Sigmoid colon (tissue), 7 donors: Measurements from ENCODE around the gene CHP1. TPM values are rescaled to one million over a fixed set of nuclear protein-coding genes. Genes with fewer than 3 reads are reported as not detected.

Experiments used
- DNase-seq: peaks from one replicate; pipeline ENCODE4 v3.0.0-alpha.2; 2019
- H3K27ac ChIP-seq, 4 donors: fragments of 200-600 bp; sonication (generic); one replicate each; pipeline ENCODE4 v1.5.1; 2016 to 2019; ENCODE audit warnings: mild to moderate bottlenecking in 1 of 4
- H3K27me3 ChIP-seq, 3 donors: fragments of 200-600 bp; sonication (generic); one replicate each; pipeline ENCODE4 v1.5.1; 2019; ENCODE audit warnings: mild to moderate bottlenecking in 1 of 3
- H3K36me3 ChIP-seq, 4 donors: fragments of 200-600 bp; sonication (generic); one replicate each; pipeline ENCODE4 v1.5.1; 2016 to 2019
- H3K4me1 ChIP-seq, 4 donors: fragments of 200-600 bp; sonication (generic); one replicate each; pipeline ENCODE4 v1.5.1; 2017 to 2019
- H3K4me3 ChIP-seq, 4 donors: fragments of 200-600 bp; sonication (generic); one replicate each; pipeline ENCODE4 v1.5.1; 2017 to 2019; ENCODE audit warnings: mild to moderate bottlenecking in 2 of 4, moderate library complexity in 1 of 4
- H3K9me3 ChIP-seq, 4 donors: fragments of 200-600 bp in 3 of 4; sonication (generic) in 3 of 4; one replicate each; pipeline versions ENCODE4 v1.5.1 to v1.6.1; 2013 to 2019
- CTCF ChIP-seq, 4 experiments: fragments of 450-650 bp in 3 of 4; fragments of 200-600 bp in 1 of 4; IDR thresholded peaks; one replicate each; pipeline ENCODE4 v1.5.1; 2016 to 2019; ENCODE audit warnings: antibody characterized with exemption in 4 of 4, mild to moderate bottlenecking in 3 of 4, moderate library complexity in 2 of 4
- EP300 ChIP-seq, 4 donors: sonication (generic); formaldehyde crosslinking; IDR thresholded peaks; one replicate each; pipeline ENCODE4 v1.6.1; 2017; ENCODE audit warnings: antibody characterized with exemption in 4 of 4
- POLR2A ChIP-seq, 2 donors: fragments of 450-650 bp; IDR thresholded peaks; one replicate each; pipeline ENCODE4 v1.6.1; 2016; ENCODE audit warnings: antibody characterized with exemption in 2 of 2, mild to moderate bottlenecking in 2 of 2, moderate library complexity in 2 of 2
- POLR2AphosphoS5 ChIP-seq, 4 donors: sonication (generic); formaldehyde crosslinking; IDR thresholded peaks; one replicate each; pipeline ENCODE4 v1.6.1; 2017; ENCODE audit warnings: antibody characterized with exemption in 4 of 4
- WGBS, 2 donors: extraction: QIAGEN DNeasy Blood & Tissue Kit; methylation state at CpG; one replicate each; pipeline ENCODE4 v1.1.7; 2013; 5-methylcytosine and 5-hydroxymethylcytosine counted together
- intact Hi-C: fragments of 100-400 bp; cut with DNase I; formaldehyde crosslinking; loops from one replicate; pipeline ENCODE4 v1.15.1; 2023
- polyA plus RNA-seq, 3 donors: library from polyadenylated mRNA; stranded (reverse); fragments of 200-250 nt; gene quantifications; one replicate each; pipeline ENCODE4 v1.2.3, GENCODE V29; 2013
- total RNA-seq, 4 donors: library from RNA; depleted of rRNA; stranded (reverse); fragments of >200 nt; gene quantifications; one replicate each; pipeline ENCODE4 v1.1.0, GENCODE V29; 2016
- donor health status: healthy with polysubstance abuse.
- donor health status: Bipolar disorder and iron deficiency.
- donor health status: healthy.

CHP1 gene
- total and polyA plus RNA-seq, 7 donors = 101 to 270 (median 118) TPM

GRCh38 chr15:41251411-41251810, 20.3 kb downstream of the CHP1 start:
- WGBS, 2 donors = 96 to 97% methylated on average over 5 of the region's 5 CpGs
- H3K9me3 ChIP-seq = no peaks in the 10 kb centered on the region
- peaks cover 0 to 16% (median 3%) of the 10 kb centered on the region in 4 donors for H3K36me3 ChIP-seq
- H3K4me1 ChIP-seq = peaks cover 0 to 11% (median 9%) of the 10 kb centered on the region in 4 donors
- intact Hi-C loops = no loop called here
- H3K27me3 ChIP-seq = no peaks in the 10 kb centered on the region
- H3K4me3 ChIP-seq = no peak overlapping the region
- no peak for TF ChIP-seq EP300 (IDR thresholded peaks at IDR 0.05)
- no peak for TF ChIP-seq POLR2A (IDR thresholded peaks at IDR 0.05)
- TF ChIP-seq CTCF (IDR thresholded peaks at IDR 0.05) = no peak
- no peak for TF ChIP-seq POLR2AphosphoS5 (IDR thresholded peaks at IDR 0.05)
- no peak for DNase-seq
- no peak overlapping the region for H3K27ac ChIP-seq

- H3K9me3 ChIP-seq = no peaks in the 10 kb centered on the region
- DNase-seq = no peak
- WGBS, 2 donors = 63 to 68% methylated on average over 4 of the region's 4 CpGs
- no peaks in the 10 kb centered on the region for H3K27me3 ChIP-seq
- no peak for TF ChIP-seq CTCF (IDR thresholded peaks at IDR 0.05)
- no peak for TF ChIP-seq EP300 (IDR thresholded peaks at IDR 0.05)
- TF ChIP-seq POLR2A (IDR thresholded peaks at IDR 0.05) = no peak
- no peak for TF ChIP-seq POLR2AphosphoS5 (IDR thresholded peaks at IDR 0.05)
- peaks cover 0 to 9% (median 8%) of the 10 kb centered on the region in 4 donors for H3K4me1 ChIP-seq
- intact Hi-C loops = no loop called here
- H3K36me3 ChIP-seq = peaks cover 0 to 34% (median 6%) of the 10 kb centered on the region in 4 donors
- H3K4me3 ChIP-seq = no peak overlapping the region
- no peak overlapping the region for H3K27ac ChIP-seq
Observed at GRCh38 chr15:41254560-41254959, 23.5 kb downstream of the CHP1 start.

- no peak for DNase-seq
- WGBS, 2 donors = 91 to 97% methylated on average over 3 of the region's 3 CpGs
- no peak overlapping the region for H3K4me3 ChIP-seq
- TF ChIP-seq POLR2A (IDR thresholded peaks at IDR 0.05) (no peak), EP300 (IDR thresholded peaks at IDR 0.05) (no peak), CTCF (IDR thresholded peaks at IDR 0.05) (no peak), POLR2AphosphoS5 (IDR thresholded peaks at IDR 0.05) (no peak)
- H3K9me3 ChIP-seq = no peaks in the 10 kb centered on the region
- no peaks in the 10 kb centered on the region for H3K27me3 ChIP-seq
- H3K4me1 ChIP-seq = no peaks in the 10 kb centered on the region
- peaks cover 0 to 34% (median 6%) of the 10 kb centered on the region in 4 donors for H3K36me3 ChIP-seq
- H3K27ac ChIP-seq = no peak overlapping the region
- intact Hi-C loops = no loop called here
Observed at GRCh38 chr15:41256103-41256502, 25.0 kb downstream of the CHP1 start.

GRCh38 chr15:41256577-41257038, 25.5 kb downstream of the CHP1 start:
- no peak overlapping the region for H3K27ac ChIP-seq
- intact Hi-C loops = no loop called here
- peaks cover 0 to 34% (median 6%) of the 10 kb centered on the region in 4 donors for H3K36me3 ChIP-seq

More at GRCh38 chr15:41256577-41257038, 25.5 kb downstream of the CHP1 start:
- Histone ChIP-seq H3K4me1 (no peaks in the 10 kb centered on the region), H3K4me3 (no peak overlapping the region), H3K9me3 (no peaks in the 10 kb centered on the region), H3K27me3 (no peaks in the 10 kb centered on the region)
- no peak for DNase-seq
- WGBS, 2 donors = 51 to 88% methylated on average over 5 of the region's 5 CpGs
- TF ChIP-seq CTCF (IDR thresholded peaks at IDR 0.05) (no peak), EP300 (IDR thresholded peaks at IDR 0.05) (no peak), POLR2A (IDR thresholded peaks at IDR 0.05) (no peak), POLR2AphosphoS5 (IDR thresholded peaks at IDR 0.05) (no peak)
